DLD1 (cell line): ENCODE measurements around the gene ZNF732.
"Not testable (repeated sequence)": the region's sequence is repeated elsewhere in the genome, so short reads cannot be mapped to it uniquely, and the experiment has no call there.

Source experiments
- in situ Hi-C: cut with HindIII; loops from 2 replicates; pipeline ENCODE4 v1.10.0; 2017; ENCODE audit warnings: low sequenced_read_pairs

Gene ZNF732

DNA sequence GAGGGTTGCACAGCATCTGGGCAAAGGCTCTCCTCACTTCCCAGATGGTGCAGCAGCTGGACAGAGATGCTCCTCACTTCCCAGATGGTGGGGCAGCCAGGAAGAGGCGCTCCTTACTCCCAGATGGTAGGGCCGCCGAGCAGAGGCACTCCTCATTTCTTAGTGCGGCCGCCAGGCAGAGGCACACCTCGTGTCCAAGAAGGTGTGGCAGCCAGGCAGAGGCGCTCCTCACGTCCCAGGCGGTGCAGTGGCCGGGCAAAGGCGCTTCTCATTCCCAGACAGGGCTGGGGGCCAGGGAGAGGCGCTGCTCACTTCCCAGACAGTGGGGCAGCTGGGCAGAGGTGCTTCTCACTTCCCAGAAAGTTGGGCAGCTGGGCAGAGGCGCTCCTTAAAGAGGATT lies 48.8 kb downstream of the ZNF732 start:
- in situ Hi-C loops = no loop called here

GRCh38 chr4:253936-254756 lies 51.1 kb downstream of the ZNF732 start:
- in situ Hi-C loops = no loop called here

DNA sequence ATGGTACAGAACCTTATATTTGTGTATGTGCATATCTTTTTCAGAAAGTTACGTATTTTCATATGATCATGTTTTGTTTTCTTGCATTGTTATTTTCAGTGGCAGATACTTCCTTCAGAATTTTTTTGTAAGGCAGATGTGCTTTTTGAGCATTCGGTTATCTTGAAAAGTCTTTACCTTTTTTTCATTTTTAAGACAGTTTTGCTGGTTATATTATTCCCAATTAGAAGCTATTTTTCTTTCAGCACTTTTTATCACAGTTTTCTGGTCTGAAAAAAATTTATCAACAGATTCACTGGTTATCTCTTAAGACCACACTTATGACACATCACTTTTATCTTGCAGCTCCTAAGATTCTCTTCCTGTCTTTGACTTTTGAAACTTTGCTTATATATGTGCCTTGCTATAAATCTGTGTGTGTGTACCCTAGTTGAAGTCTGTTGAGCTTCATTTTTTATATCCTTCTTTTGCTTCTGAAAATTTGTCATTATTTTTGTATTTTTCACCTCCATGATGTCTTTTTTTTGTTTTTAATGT lies 53.1 kb downstream of the ZNF732 start:
- in situ Hi-C loops = no loop called here

- in situ Hi-C loops = no loop called here
Measured at GRCh38 chr4:244471-244870, 60.8 kb downstream of the ZNF732 start.

DNA sequence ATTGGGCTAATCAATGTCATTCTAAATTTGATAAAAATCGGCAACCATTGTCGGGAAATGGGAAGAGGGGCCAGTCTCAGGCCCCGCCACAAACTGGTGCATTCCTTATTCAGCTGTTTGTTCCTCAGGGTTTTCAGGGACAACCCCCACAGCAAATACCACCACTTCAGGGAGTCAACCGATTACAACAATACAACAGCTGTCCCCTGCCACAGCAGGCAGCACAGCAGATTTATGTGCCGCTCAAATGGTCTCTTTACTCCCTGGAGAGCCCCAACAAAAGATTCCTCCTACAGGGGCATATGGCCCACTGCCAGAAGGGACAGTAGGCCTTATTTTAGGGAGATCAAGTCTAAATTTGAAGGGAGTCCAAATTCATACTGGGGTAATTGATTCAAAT lies 61.8 kb downstream of the ZNF732 start:
- in situ Hi-C loops = no loop called here

- in situ Hi-C loops = no loop called here
Measured at GRCh38 chr4:242121-242848, 63.0 kb downstream of the ZNF732 start.

- in situ Hi-C loops = not testable (repeated sequence)
Measured at GRCh38 chr4:241411-241810, 63.9 kb downstream of the ZNF732 start.

- in situ Hi-C loops = no loop called here
Measured at GRCh38 chr4:236028-236427, 69.2 kb downstream of the ZNF732 start.

GRCh38 chr4:234178-234577 lies 71.1 kb downstream of the ZNF732 start:
- in situ Hi-C loops = no loop called here

- in situ Hi-C loops = no loop called here
Measured at GRCh38 chr4:223913-224497, 81.3 kb downstream of the ZNF732 start.
